HG02973 (cell line): ENCODE data around the gene FNDC3B.

Source experiments
- ATAC-seq: cut with Tn5 transposase; IDR thresholded peaks from one replicate; pipeline ENCODE4 v1.9.1; 2021; ENCODE audit warnings: moderate library complexity; ENCODE audit not compliant: unreplicated experiment

FNDC3B gene

DNA sequence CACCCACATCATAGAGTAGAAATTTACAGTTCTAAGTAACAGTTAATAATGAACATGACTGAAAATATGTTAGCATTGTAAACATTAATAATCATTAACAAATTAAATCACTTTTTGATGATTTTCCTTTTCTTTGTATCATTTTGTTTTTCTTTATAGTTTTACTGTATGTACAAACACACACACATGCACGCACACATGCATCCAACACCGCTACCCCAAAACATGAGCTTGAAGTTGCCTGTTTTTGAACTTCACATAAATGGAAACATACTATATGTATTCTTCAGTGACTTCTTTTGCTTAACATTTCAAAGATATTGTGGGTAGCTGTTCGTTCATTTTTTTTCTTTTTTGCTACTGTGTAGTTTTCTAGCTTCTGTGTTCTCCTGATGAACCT lies 123.9 kb downstream of the FNDC3B start:
- ATAC-seq = no peak

DNA sequence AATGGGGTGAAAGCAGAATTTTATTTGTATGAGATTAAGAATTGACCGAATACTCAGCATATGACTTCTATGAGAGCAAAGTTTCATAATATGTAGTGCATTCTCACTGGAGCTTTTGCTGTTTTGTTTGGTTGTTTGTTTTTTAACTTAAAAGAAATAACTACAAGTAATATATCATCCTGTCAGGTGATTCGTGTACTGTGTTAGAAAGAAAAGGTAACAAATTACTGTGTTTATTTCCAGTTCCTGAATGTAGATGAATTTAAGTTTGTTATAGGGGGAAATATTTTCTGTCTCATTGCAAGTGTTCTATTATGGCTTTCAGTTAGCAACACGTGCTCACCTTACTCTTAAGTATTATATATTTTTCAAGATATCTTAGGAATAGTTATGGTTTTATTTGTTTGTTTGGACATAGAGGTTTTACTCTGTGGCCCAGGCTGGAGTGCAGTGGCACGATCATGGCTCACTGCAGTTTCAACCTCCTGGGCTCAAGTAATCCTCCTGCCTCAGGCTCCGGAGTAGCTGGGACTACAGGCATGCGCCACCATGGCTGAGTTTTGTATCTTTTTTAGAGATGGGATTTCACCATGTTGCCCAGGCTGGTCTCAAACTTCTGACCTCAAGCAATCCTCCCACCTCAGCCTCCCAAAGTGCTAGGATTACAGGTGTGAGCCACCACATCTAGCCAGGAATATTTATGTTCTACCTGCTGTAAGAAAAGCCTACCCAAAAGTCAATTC lies 125.4 kb downstream of the FNDC3B start:
- no peak for ATAC-seq

DNA sequence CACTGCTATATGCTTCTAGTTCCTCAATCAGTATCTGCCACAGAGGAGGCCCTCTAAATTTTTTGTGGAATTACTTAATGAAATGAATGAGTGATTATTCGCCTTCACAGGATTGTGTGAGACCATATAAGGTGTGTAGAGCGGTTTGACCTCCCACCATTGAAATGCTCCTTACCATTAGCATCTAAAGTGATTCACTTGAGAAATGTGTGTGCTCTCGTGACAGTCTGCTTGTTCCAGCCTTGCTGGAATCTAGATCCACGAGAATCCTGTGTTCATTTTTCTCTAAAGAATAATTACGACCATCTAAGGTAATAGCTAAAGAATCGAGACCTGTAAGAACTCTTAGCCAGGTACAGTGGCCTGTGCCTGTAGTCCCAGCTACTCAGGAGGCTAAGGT lies 126.9 kb downstream of the FNDC3B start:
- no peak for ATAC-seq

DNA sequence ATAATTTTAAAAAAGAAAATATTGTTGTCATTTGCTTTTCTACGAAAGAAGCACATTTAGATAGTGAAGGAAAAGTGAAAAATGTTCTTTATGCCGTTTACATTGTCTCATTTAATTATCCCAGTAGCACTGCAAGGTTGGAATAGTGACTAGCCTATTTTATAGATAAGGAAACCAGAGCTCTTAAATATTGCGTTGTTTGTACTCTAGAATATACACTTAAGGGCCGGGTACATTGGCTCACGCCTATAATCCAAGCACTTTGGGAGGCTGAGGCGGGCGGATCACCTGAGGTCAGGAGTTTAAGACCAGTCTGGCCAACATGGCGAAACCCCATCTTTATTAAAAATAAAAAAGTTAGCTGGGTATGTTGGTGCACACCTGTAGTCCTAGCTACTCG lies 127.5 kb downstream of the FNDC3B start:
- ATAC-seq = no peak

DNA sequence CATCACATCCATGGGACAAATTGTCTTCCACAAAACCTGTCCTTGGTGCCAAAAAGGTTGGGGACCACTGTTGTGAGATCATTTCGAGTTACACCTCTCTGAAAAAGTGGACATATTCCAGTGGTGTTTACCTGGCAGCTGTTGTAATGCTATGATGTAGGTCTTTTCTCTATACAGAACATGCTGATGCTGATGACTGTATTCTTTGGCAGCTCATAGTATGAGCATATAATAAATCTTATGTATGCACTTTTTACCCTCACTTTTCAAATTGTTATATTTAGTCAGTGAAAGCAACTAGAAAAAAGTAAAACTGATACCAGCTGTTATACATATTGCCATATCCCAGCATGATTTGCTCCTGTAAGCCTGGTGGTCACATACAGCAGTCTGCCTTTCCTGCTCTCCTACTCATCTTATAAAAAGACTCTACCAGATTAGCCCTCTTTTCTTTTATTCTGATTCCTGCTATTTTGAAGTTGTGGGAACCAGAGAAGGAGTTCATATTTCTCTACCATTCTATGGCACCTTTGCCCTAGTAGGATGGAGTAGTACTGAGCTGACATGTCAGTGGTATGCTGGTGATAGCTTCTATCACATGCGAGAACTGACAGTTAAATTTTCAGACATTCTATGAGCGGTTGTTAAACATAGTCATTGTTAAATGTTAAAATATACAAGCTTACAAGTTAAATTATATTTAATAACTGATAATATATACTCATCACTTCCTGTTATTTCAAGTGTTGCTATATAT lies 128.7 kb downstream of the FNDC3B start:
- no peak for ATAC-seq

DNA sequence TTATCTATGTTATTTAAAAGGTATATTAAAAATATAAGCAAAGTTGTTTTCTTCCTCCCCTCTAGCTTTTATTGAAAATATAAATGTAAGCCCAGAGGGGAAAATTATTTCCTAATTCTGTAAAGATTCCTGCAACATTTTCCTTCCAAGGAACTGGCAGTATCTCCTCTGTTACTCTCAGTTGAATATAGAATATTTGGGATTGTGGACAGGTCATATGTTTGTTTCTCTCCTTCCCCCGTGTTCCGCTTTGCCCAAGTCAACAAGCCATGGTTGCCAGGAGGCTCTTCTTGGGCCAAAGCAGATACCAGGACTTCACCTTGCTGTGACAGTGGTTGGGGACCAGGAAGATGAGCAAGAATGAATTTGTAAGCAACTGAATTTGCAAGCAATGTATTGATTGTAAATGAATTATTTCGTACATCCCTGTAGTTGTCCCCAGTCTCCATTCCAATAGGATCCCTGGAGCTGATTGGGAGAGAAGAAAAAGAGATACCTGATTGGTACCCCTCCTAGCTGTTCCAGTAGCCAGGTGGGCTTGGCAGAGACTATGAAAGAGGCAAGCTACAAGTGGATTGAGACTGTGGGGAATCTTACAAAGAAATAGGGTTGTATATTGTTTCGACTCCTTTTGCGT lies 130.8 kb downstream of the FNDC3B start:
- ATAC-seq = no peak

DNA sequence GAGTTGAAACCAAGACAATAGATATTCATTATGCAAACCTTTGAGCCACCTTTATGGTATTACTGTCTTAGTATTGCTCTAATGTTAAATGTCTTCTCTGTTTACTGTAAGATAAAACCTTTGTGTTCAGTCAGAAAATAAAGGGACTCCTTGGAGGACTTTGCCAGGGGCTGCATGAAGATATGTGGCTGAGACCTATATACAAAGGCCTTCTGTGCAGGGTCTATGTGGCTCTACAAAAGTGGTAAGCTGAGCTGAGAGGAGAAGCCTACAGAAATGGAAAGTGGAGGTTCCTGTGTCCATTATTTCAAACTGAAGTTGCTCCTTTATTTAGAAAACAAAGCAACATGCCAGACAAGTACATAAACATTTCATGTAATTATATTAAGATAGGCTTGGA lies 131.5 kb downstream of the FNDC3B start:
- ATAC-seq = no peak

DNA sequence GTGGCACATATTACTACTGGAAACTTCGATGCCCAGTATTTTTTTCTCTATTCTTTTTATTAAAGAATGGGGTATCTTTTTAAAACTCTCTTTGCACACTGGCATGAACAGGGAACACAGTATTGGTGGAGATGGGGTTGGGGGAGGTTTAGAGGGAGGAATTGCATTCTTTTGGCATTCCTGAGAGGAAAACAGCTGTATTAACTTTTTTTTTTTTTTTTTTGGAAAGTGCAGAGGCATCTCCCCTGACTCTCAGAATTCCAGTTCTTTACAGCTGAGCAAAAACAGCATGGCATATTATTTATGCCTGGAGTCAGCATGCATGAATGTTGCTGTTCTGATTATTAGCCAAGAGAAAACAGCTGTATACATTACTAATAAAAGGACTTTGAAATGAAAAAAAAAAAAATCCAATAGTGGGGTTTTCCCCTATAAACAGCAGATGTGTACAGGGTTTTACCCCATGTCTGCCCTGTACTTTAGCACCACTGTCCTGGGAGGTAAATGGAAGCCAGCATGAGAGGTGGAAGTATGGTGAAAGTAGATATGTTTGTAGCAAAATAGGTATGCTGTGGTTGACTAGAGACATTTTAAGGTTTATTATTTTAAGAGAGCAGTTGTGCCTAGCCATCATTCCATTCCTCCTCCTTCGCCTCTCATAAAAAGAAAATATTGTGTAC lies 132.2 kb downstream of the FNDC3B start:
- ATAC-seq = no peak

DNA sequence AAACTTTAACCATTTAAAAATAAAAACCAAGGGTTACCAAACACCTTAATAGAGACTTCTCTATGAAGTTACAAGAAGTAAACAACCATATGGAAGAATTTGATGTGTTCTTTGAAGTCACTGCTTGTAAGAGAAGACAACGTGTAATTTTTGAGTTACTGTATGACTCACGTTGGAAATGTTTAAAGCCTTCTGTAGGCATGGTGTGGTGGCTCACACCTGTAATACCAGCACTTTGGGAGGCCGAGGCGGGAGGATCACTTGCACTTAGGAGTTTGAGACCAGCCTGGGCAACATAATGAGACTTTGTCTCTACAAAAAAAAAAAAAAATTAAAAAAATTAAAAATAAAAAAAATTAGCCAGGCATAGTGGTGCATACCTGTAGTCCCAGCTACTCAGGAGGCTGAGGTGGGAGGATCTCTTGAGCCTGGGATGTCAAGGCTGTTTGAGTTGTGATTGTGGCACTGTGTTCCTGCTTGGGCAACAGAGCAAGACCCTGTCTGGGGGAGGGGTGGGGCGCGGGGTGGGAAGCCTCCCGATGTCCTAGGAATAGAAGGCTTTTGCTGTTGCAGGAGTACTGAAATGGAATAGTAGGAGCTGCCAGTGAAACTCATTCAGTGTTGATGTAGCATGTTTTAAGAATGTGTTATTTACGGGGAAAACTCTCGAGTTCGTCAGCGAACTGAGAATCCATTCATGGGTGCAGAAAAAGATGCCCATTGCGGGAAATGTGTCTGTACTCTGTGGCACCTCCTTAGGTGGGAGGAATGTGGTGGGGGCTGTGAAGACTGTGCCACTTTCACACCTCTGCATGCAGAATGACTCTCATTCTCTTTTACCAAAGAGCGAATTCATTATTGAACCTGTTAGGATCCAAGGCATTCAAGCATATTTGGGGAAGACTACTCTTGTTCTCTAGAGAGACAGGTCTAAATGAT lies 134.2 kb downstream of the FNDC3B start:
- no peak for ATAC-seq

DNA sequence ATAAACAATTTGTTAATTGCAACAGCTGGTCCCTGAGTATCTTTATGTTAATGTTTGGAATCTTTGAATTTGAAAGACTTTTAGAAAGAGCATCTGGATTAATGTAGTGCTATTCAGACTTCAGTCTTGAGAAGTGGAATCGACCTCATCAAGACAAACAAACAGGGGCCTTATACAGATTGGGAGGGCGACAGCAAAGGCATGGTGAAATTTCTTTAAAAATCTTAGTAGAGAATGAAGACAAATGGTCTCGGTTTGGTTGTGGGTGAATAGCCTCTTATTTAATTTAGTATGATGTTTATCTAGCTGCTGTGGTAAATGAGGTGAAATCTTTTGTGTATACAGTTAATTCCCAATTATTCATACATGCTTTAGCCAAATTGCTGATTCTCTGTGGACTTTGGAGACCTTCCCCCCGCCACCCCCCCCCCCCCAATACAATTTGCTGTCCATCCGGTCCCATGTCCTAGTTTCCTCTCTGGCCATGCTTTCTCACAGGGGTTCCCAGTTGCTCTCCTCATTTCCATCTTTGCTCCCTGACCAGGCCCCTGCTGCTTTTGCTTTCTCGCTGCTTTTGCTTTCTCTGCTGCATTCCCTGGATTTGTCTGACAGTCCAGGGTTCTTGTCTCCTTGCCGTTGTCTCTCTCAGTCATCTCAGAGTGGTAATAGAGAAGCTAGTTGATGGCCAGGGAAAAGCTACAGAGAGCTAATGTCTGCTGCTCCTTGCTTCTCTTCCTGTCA lies 135.3 kb downstream of the FNDC3B start:
- ATAC-seq = no peak

DNA sequence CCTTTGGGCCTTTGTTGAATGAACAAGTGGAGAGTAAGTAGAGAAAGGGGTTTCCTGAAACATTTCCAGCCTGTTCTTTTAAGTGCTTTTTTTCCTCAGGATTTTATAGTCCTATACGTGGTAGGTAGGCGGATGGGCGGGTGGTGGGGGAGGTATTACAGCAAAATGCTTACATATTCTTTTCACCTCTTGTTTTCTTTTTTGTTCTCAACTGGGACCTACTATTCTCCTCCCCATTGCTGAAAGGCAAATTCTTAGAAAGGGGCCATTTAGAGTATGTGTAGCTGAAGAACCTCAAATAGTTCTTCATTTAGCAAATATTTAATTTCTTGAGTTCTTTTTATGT lies 135.8 kb downstream of the FNDC3B start:
- no peak for ATAC-seq

DNA sequence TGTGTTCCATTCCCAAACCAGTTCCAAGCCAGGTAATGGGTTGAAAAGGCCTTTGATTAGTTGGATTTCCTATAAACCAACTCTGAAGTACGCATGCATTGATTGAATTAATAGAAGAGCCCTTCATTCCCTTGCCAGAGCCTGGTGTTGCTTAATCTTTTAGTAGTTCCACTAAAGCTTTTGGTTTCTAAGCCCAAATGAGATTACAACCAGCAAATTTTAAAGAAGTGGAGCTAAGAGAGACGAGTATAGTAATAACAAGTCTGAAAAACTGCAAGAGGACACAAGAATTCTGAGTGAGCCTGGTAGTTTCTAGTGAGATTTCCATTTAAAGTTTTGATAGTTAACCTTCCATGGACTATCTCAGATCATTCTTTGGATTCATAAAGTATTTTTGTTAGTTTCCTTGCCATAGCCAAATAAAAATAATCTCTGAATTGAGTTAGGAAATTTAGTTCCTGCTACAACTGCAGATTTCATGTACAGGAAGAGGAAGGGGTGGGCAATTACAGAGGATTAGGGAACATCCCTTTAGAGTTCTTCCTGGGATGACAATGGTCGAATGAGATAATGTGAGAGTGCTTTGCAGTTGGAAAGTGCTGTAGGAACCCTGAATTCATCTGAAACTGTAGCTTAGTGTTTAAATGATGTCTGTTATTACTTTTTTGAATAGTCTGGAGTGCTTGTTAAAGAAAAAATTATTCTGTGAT lies 136.8 kb downstream of the FNDC3B start:
- no peak for ATAC-seq

DNA sequence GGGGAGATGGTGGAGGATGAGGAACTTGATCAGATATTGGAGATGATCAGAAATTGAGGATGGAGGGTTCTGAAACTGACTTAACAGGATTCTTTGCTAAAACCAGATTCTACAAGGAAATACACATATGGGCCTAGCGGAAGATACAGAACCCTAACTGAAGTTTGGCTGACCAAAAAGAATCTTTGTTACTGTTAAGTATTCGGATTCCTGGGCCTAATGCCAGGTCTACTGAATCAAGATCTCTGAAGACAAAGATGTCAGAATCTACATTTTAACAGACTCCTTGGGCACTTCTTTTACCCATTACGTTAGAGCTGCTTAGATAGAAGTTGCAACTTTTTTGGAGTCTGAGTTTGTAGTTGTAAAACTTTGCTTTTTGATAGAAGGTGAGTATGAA lies 137.7 kb downstream of the FNDC3B start:
- no peak for ATAC-seq

DNA sequence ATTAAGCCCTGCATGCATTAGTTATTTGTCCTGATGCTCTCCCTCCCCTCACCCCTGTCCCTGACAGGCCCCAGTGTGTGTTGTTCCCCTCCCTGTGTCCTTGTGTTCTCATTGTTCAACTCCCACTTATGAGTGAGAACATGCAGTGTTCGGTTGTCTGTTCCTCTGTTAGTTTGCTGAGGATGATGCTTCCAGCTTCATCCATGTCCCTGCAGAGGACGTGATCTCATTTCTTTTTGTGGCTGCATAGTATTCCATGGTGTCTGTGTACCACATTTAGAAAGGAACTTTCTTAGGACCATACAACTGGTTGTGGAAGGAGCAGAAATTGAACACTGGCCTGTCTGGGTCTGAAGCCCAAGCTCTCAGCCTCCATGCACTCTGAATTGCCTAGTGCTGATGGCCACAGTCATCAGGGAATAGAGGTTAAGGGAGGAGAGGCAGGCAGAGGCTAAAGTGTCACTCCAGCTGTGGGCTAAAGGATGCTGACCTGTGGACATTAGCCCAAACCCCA lies 138.5 kb downstream of the FNDC3B start:
- ATAC-seq = no peak

DNA sequence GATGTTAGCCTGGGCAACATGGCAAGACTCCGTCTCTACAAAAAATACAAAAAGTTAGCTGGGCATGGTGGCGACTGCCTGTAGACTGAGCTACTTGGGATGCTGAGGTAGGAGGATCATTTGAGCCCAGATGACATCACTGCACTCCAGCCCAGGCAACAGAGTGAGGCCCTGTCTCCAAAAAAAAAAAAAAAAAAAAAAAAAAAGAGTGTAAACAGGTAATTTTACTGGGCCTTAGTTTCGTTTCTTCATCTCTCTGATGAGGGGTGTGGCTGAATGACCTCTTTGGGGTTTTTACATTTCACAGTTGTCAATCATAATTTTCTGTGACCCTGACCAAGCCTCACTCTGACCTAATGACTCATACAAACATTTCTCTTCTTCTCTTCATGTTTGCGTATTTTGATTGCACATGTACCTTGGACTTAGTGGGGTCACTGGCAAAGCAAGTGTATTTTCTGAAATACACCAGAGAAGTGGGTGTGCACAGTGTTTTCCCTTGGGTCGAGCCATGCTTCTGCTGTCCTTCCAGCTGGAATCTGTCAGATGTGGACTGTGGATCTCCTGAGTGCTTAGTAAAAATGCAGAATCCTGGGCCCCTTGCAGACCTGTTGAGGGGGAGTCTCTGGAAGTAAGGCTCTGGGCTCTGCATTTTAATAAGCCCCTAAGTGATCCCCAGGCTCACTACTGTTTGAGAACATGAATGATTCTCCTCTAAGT lies 140.5 kb downstream of the FNDC3B start:
- ATAC-seq = no peak

DNA sequence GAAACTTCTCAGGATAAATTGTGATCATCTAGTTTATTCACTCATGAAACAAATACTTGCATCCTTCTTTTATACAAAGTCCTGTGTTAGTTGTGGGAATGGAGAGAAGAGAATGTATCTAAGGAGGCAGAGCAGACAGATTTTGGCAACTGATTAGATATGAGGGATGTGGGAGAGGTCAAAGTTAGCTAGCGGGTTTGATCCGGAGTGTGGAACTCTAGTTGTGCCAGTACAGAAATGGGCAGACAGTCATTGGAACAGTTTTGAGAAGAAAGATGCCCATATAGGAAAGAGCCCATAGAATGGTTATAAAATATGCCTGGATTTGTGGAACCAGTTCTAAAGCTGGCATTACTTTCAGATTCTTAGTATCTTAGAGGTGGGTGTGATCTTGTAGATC lies 141.1 kb downstream of the FNDC3B start:
- ATAC-seq = no peak

DNA sequence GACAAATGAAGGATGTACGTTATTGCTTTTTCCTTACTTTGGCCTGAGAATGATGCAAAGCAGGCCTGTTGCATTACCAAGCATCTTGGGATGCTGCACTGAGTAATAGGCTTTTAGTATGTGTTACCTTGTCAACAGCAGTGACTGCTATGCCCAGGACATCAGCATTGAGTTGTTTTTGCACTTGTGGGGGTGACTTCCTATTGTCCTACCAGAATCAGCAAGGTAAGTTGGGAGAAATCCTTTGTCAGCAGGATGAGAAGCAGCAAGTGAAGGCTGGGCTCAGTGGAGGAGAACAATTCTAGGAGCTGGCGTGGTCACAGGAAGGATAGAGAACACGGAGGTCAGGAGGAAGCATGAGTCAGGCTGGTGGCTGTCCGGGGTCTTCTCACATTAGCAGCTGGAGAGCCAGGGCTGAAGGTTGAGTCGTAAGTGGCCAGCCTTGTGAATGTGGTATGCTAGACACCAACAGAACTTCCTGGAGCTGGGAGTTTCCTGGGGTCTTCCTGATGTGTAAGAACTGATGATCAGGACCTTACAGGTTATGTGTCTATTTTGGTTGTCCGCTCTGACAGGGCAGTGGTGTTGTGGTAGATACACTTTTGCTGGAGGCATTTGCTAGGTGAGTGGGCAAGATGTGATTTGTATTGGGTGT lies 142.7 kb downstream of the FNDC3B start:
- no peak for ATAC-seq

DNA sequence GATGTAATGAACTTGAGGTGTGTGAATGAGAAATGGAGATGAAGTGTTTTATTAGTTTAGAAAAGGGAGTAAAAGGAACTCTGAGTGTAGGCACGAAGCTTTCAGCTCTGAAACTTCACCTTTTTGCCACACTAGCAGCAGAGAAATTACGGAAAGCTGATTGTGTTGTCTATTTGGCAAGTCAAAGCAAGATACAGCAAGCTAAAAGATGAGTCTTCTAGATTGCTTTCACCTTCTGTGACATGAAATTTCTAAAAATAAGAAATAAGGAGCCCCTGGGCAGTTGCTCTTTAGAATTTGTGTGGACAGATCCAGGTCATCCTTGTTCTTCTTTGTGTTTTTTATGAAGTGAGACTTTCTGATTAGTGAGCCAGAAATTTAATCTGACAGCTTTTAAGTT lies 143.4 kb downstream of the FNDC3B start:
- no peak for ATAC-seq
